ENCODE results near the gene LRRC28. TPM values are rescaled to one million over a fixed set of nuclear protein-coding genes. Genes with fewer than 3 reads are reported as not detected.

Gene LRRC28
- total and polyA plus RNA-seq, 5 donors, result 13.7 to 30.9 (median 30.5) TPM

DNA sequence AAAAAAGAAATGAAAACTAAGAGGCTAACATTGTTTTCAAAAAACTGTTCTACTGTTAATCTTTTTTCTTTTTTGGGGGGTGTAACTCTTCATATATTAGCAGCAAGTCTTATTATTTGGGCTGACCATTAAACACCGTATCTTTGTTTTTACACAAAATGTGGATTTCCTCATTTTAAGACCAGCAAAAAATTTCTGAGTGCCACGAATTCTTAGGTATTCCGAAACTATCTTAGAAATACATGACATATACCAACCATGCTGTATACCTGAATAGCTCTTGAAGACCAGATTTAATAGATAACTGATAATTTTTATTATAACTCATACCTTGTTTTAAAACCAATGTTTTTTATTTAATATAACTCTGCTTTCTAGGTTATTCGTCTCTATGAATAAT, 1.3 kb upstream of the LRRC28 start:
- Histone ChIP-seq H3K9me3 (ENCODE audit: control insufficient read depth, low read length) (no peaks in the 10 kb centered on the region), H3K27me3 (ENCODE audit: control insufficient read depth, insufficient read depth) (no peaks in the 10 kb centered on the region), H3K4me3 (ENCODE audit: low read length) (peak overlapping the region; percentile 100), H3K4me1 (ENCODE audit: control insufficient read depth, insufficient read depth, low read length) (peaks cover 3% of the 10 kb centered on the region), H3K27ac (ENCODE audit: low read length) (no peak overlapping the region)
- intact Hi-C loops (cut with DNase I), result no loop called here
- no peak for DNase-seq
- no peak for ATAC-seq
- WGBS, result 28% methylated on average over 4 of the region's 4 CpGs

DNA sequence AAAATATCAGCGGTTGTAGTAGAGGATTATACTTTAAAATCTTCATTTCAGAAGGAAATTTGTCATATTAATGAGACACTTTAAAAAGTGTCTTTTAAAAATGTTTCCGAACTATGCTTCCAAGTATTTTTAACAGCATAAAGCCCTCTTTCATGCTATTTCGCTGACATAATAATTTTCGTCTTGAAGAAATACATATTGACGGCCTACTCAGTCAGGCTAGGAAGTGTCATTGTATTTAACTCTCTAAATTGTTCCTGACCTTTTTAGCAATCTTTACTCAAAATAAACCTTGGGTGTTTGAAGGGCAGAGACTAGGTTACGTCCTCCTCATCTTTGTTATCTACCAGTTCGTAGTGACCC, 806 bp upstream of the LRRC28 start:
- peak overlapping the region; percentile 100 for H3K27ac ChIP-seq (ENCODE audit: low read length)
- H3K4me3 ChIP-seq (ENCODE audit: low read length), result peak overlapping the region; percentile 100
- peaks cover 3% of the 10 kb centered on the region for H3K4me1 ChIP-seq (ENCODE audit: control insufficient read depth, insufficient read depth, low read length)
- H3K9me3 ChIP-seq (ENCODE audit: control insufficient read depth, low read length), result no peaks in the 10 kb centered on the region
- intact Hi-C loops (cut with DNase I), result no loop called here
- no peaks in the 10 kb centered on the region for H3K27me3 ChIP-seq (ENCODE audit: control insufficient read depth, insufficient read depth)
- no peak for DNase-seq
- 12% methylated on average over 7 of the region's 7 CpGs for WGBS
- ATAC-seq, result no peak

DNA sequence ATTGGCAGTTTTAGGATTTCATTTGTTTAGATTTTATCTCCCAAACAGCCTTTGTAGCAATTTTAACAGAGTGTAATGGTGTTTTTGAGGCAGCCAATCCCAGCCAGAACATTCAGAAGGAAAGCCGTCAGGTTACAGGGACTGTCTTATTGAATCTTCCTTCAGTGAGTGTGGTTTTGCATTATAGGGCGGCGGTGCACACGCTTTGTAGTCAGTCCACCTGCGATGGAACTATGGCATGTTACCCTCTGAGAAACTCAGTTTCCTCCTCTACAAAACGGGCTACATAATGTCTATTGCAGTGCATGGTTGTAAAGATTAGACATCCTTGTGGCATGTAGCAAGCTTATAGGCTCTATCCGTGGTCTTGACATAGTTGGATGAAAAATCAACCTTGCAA, 1.0 kb downstream of the LRRC28 start:
- intact Hi-C loops (cut with DNase I), result no loop called here
- 82% methylated on average over 7 of the region's 7 CpGs for WGBS

DNA sequence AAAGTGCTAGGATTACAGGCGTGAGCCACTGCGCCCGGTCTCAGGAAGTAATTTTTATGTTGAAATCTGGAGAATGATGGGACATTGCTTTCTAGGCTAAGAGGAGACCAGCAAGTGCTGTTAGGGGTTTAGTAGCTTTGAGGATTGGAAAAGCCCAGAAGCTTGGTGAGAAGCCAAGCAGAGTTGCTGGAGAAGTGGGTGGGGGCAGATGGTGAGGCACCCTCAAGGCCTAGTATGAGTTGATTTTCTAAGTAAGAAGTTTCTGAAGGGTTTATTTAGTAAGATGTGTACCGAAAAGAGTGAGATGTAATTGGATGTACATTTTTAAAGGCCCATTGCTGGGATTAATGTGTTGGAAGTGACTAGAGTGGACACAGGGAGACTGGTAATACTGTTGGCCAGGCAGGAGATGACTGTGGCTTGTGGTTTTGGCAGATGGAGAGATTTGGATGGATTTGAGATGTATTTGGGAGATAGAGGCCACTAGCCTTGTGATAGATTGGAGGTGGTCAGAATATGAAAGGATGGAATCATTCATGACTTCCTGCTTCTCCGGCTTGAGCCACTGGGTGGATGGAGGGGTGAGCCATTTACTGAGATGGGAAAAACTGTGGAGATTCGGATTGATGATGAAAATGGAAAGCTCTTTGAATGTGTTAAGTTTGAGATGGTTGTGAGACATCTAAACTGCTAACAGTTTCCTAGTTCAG, 2.3 kb downstream of the LRRC28 start:
- no peak overlapping the region for H3K4me3 ChIP-seq (ENCODE audit: low read length)
- no peaks in the 10 kb centered on the region for H3K27me3 ChIP-seq (ENCODE audit: control insufficient read depth, insufficient read depth)
- DNase-seq (no peak), ATAC-seq (no peak)
- 93% methylated on average over 6 of the region's 6 CpGs for WGBS
- peaks cover 3% of the 10 kb centered on the region for H3K4me1 ChIP-seq (ENCODE audit: control insufficient read depth, insufficient read depth, low read length)
- no peak overlapping the region for H3K27ac ChIP-seq (ENCODE audit: low read length)
- H3K9me3 ChIP-seq (ENCODE audit: control insufficient read depth, low read length), result no peaks in the 10 kb centered on the region
- intact Hi-C loops (cut with DNase I), result no loop called here

More for the DNA sequence above, 1.0 kb downstream of the LRRC28 start:
- no peaks in the 10 kb centered on the region for H3K9me3 ChIP-seq (ENCODE audit: control insufficient read depth, low read length)
- H3K27ac ChIP-seq (ENCODE audit: low read length), result no peak overlapping the region
- H3K4me1 ChIP-seq (ENCODE audit: control insufficient read depth, insufficient read depth, low read length), result peaks cover 3% of the 10 kb centered on the region
- DNase-seq, result no peak
- peak overlapping the region; percentile 100 for H3K4me3 ChIP-seq (ENCODE audit: low read length)
- H3K27me3 ChIP-seq (ENCODE audit: control insufficient read depth, insufficient read depth), result no peaks in the 10 kb centered on the region
- no peak for ATAC-seq

GRCh38 chr15:99257107-99257750, 5.9 kb downstream of the LRRC28 start:
- Histone ChIP-seq H3K27ac (ENCODE audit: low read length) (no peak overlapping the region), H3K9me3 (ENCODE audit: control insufficient read depth, low read length) (no peaks in the 10 kb centered on the region), H3K4me3 (ENCODE audit: low read length) (no peak overlapping the region), H3K4me1 (ENCODE audit: control insufficient read depth, insufficient read depth, low read length) (peaks cover 2% of the 10 kb centered on the region), H3K27me3 (ENCODE audit: control insufficient read depth, insufficient read depth) (no peaks in the 10 kb centered on the region)
- ATAC-seq (peak in 1 of 2 donors; percentile 14), DNase-seq (no peak)
- 95% methylated on average over 12 of the region's 12 CpGs for WGBS
- intact Hi-C loops (cut with DNase I), result no loop called here

- Histone ChIP-seq H3K9me3 (ENCODE audit: control insufficient read depth, low read length) (no peaks in the 10 kb centered on the region), H3K27me3 (ENCODE audit: control insufficient read depth, insufficient read depth) (no peaks in the 10 kb centered on the region), H3K27ac (ENCODE audit: low read length) (no peak overlapping the region), H3K4me3 (ENCODE audit: low read length) (no peak overlapping the region), H3K4me1 (ENCODE audit: control insufficient read depth, insufficient read depth, low read length) (no peaks in the 10 kb centered on the region)
- ATAC-seq (no peak), DNase-seq (no peak)
- intact Hi-C loops (cut with DNase I), result loop anchor here in 1 of 4 donors (10.0 kb wide), 1 partner anchor 651 kb away; no protein-coding TSS in a partner anchor
- WGBS, result 85% methylated on average over 5 of the region's 5 CpGs
These were observed 12.8 kb downstream of the LRRC28 start for GRCh38 chr15:99264125-99264524.

GRCh38 chr15:99265541-99266070, 14.3 kb downstream of the LRRC28 start:
- no peak overlapping the region for H3K27ac ChIP-seq (ENCODE audit: low read length)
- intact Hi-C loops (cut with DNase I), result loop anchor here in 1 of 4 donors (10.0 kb wide), 1 partner anchor 649 kb away; no protein-coding TSS in a partner anchor
- H3K27me3 ChIP-seq (ENCODE audit: control insufficient read depth, insufficient read depth), result no peaks in the 10 kb centered on the region
- H3K4me1 ChIP-seq (ENCODE audit: control insufficient read depth, insufficient read depth, low read length), result no peaks in the 10 kb centered on the region
- no peaks in the 10 kb centered on the region for H3K9me3 ChIP-seq (ENCODE audit: control insufficient read depth, low read length)
- 94% methylated on average over 3 of the region's 3 CpGs for WGBS
- no peak overlapping the region for H3K4me3 ChIP-seq (ENCODE audit: low read length)
- DNase-seq (no peak), ATAC-seq (no peak)

DNA sequence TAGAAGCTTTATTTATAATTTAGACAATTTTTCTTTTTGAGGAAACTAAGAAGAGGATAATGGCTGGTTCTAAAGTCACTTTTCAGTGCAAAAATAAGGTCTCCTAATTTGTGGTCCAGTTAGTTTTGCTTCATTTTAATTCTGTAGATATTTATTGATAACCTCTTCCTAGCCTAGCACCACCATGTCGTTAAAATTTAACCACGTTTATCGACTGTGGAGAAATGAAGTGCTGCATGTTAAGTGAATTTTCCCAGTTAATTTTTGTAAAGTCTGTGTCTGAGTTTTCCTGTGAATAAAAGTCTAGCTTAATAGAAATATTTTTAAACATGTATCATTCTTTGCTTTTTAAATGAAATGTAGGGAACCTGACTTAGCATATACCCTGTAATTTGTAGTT, 16.7 kb downstream of the LRRC28 start:
- Histone ChIP-seq H3K4me3 (ENCODE audit: low read length) (no peak overlapping the region), H3K27ac (ENCODE audit: low read length) (no peak overlapping the region), H3K4me1 (ENCODE audit: control insufficient read depth, insufficient read depth, low read length) (no peaks in the 10 kb centered on the region), H3K9me3 (ENCODE audit: control insufficient read depth, low read length) (no peaks in the 10 kb centered on the region), H3K27me3 (ENCODE audit: control insufficient read depth, insufficient read depth) (no peaks in the 10 kb centered on the region)
- DNase-seq (no peak), ATAC-seq (no peak)
- intact Hi-C loops (cut with DNase I), result loop anchor here in 1 of 4 donors (10.0 kb wide), 1 partner anchor 647 kb away; no protein-coding TSS in a partner anchor
- 93% methylated on average over 3 of the region's 3 CpGs for WGBS

GRCh38 chr15:99268431-99268830, 17.1 kb downstream of the LRRC28 start:
- intact Hi-C loops (cut with DNase I), result loop anchor here in 1 of 4 donors (10.0 kb wide), 1 partner anchor 646 kb away; no protein-coding TSS in a partner anchor
- Histone ChIP-seq H3K27me3 (ENCODE audit: control insufficient read depth, insufficient read depth) (no peaks in the 10 kb centered on the region), H3K27ac (ENCODE audit: low read length) (no peak overlapping the region), H3K4me1 (ENCODE audit: control insufficient read depth, insufficient read depth, low read length) (no peaks in the 10 kb centered on the region), H3K9me3 (ENCODE audit: control insufficient read depth, low read length) (no peaks in the 10 kb centered on the region), H3K4me3 (ENCODE audit: low read length) (no peak overlapping the region)
- WGBS, result 78% methylated on average over 5 of the region's 5 CpGs
- DNase-seq (no peak), ATAC-seq (no peak)

DNA sequence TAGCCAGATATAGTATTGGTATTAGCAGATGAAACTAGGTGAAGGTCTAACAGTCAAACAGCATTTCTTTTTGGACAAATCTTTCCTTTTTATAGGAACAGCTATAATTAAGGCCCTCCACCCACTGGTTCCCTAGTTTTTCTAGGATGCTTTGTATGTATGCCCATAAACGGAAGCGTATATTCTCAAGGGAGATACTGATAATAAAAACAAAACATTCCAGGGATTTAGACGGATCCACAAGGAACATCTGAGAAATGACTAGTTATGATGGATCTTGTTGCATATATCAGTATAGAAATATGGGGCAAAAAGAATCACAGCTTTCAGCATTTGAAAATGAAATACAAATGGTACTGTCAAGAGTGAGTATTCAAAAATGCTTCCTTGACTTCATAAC, 22.5 kb downstream of the LRRC28 start:
- H3K4me3 ChIP-seq (ENCODE audit: low read length), result no peak overlapping the region
- no peak for DNase-seq
- no peak for ATAC-seq
- no peaks in the 10 kb centered on the region for H3K4me1 ChIP-seq (ENCODE audit: control insufficient read depth, insufficient read depth, low read length)
- no peak overlapping the region for H3K27ac ChIP-seq (ENCODE audit: low read length)
- 47% methylated on average over 3 of the region's 3 CpGs for WGBS
- intact Hi-C loops (cut with DNase I), result loop anchor here (5.0 to 10.0 kb wide), 5 partner anchors 471 to 631 kb away; no protein-coding TSS in a partner anchor
- H3K27me3 ChIP-seq (ENCODE audit: control insufficient read depth, insufficient read depth), result no peaks in the 10 kb centered on the region
- no peaks in the 10 kb centered on the region for H3K9me3 ChIP-seq (ENCODE audit: control insufficient read depth, low read length)

DNA sequence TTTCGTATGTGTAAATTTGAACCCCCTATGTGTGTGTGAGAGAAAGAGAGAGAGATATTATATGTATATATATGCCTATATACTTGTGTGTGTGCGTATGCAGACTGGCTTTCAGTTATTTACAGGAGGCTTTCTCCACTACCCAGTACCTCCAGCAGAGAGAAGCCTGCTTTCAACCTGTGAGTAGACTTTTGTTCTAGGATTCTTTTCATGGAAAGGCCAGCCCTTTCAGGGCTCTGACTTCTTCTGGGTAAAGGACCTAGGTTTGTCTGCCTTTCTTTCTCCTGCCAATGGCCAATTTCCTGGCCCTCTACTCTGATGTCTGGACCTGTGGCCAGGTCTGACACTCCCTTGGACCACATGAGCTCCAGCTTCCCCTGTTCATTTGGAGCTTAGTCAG, 23.8 kb downstream of the LRRC28 start:
- no peak for DNase-seq
- intact Hi-C loops (cut with DNase I), result loop anchor here in 3 of 4 donors (10.0 kb wide), 3 partner anchors 470 to 630 kb away; no protein-coding TSS in a partner anchor
- Histone ChIP-seq H3K4me3 (ENCODE audit: low read length) (no peak overlapping the region), H3K4me1 (ENCODE audit: control insufficient read depth, insufficient read depth, low read length) (no peaks in the 10 kb centered on the region), H3K27me3 (ENCODE audit: control insufficient read depth, insufficient read depth) (no peaks in the 10 kb centered on the region), H3K9me3 (ENCODE audit: control insufficient read depth, low read length) (no peaks in the 10 kb centered on the region), H3K27ac (ENCODE audit: low read length) (no peak overlapping the region)
- no peak for ATAC-seq
- 97% methylated on average over 2 of the region's 2 CpGs for WGBS

All from right cardiac atrium (tissue), 5 donors.